ENCODE data around the gene FAM180A.

FAM180A gene

DNA sequence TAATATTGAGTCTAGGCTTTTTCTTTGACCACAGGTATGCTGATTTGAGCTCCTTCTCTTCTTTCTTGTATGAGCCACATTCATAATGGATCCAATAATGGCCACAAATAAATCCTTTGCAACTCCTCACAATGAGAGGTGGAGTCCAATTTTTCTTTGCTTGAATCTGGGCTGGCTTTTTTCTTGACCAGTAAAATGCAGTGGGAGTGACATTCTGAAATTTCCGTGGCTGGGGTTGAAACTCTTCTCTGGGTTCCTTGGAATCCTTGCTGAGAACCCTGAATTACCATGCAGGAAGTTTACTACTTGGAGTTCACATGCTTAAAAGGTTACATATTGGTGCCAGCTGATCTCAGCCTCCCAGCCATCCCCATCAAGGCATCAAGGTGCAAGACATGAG is 22.4 kb upstream of the FAM180A start:
- no peak for DNase-seq (ENCODE audit: low read depth)

GRCh38 chr7:135770139-135770710 is 21.6 kb upstream of the FAM180A start:
- no peak for DNase-seq (ENCODE audit: low read depth)

- DNase-seq (ENCODE audit: low read depth) = no peak
These were observed 20.6 kb upstream of the FAM180A start for GRCh38 chr7:135769005-135769802.

GRCh38 chr7:135768467-135768866 is 19.9 kb upstream of the FAM180A start:
- no peak for DNase-seq (ENCODE audit: low read depth)

DNA sequence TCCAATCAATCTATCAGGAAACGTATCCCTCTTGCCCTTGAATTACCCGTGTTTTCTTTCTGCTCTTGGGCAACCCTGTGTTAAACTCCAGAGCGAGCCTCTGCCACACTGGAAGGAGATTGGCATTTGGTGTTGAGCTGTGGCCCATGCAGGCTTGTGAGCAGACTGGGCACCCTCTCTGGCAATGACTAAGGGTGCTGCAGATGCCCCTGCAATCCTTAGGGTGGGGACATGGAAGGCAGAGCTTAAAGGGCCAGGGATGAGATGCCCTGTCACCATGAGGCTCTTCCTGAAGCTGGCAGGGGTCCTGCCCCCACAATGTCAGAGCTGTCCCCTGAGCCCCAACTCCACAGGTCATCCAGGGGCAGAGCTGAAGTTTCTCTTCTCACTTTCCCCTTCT is 19.5 kb upstream of the FAM180A start:
- no peak for DNase-seq (ENCODE audit: low read depth)

- no peak for DNase-seq (ENCODE audit: low read depth)
These were observed 14.6 kb upstream of the FAM180A start for GRCh38 chr7:135763261-135763660.

DNA sequence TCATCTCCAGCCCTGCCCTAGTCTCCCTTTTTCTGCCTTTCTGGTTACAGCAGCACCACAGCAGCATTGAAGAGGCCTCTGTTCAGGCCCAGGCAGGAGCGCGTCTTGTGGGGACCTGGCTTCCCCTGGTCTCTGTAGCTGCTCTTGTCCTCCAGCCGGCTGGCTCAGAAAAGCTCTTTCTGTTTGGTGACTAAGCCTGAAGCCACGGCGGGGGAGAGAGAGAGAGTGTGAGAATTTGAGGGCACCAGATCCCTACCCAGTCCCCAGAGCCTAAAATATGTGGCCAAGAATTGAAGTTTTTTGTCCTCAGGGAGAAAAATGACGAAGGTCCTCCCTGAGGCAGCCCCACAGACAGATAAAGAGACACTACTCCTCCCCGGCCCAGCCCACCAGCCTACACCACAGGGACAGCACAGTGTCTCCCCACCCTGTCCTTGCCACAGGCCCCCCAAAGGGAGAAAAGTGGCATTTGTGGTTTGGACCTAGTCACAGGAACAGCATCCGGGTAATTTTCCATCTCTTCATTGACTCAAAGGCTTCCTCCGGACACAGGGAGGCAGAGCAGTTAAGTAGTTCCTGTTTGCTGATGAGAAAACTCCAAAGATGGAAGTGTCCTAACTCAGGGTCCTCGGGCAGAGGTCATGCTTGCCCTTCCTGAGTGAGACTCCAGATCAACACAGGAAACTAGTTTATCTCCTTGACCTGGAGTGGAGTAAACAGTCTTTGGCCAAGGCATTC is 13.3 kb upstream of the FAM180A start:
- no peak for DNase-seq (ENCODE audit: low read depth)

GRCh38 chr7:135759532-135759931 is 10.9 kb upstream of the FAM180A start:
- DNase-seq (ENCODE audit: low read depth) = no peak

GRCh38 chr7:135758531-135758932 is 9.9 kb upstream of the FAM180A start:
- no peak for DNase-seq (ENCODE audit: low read depth)

GRCh38 chr7:135757719-135758411 is 9.3 kb upstream of the FAM180A start:
- no peak for DNase-seq (ENCODE audit: low read depth)

DNA sequence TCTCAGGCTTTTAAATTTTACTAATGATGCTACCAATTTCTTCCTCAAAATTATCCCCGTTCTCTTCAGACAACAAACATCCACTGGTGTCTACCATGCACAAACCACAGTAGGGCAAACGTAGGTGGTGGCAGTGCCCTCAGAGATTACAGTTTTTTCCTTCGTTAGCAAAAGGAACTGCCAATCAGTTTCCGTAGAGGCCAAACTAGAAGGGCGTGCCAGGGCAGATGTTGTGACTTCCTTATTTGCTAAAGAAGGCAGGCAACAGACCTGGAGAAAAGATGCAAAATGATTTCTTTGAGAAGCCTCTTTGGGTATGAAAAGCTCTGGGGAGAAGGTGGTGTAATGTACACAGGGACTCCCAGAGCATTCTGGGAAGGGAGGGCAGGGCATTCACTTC is 7.6 kb upstream of the FAM180A start:
- no peak for DNase-seq (ENCODE audit: low read depth)

- DNase-seq (ENCODE audit: low read depth) = no peak
These were observed 6.7 kb upstream of the FAM180A start for GRCh38 chr7:135755351-135755753.

GRCh38 chr7:135753616-135754413 is 5.2 kb upstream of the FAM180A start:
- no peak for DNase-seq (ENCODE audit: low read depth)

DNA sequence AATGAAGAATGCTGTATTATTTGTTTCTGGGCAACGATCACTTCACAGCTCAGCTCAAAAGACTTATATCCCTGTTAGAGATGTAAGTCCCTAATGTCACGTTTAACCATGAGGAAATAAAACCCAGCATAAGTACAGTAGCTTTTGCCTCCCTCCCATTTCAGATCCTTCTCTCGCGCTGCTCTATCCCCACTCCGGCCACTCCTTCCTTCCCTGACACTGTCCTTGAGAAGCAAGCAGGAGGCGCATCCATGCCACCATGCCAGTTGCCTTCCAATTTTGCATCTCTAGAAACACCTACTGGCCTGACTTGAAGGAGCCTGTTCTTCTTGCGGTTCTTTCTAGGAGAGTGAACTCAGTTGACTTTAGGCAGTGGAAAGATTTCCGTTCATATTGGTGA is 1.2 kb downstream of the FAM180A start:
- no peak for DNase-seq (ENCODE audit: low read depth)

GRCh38 chr7:135745703-135746312 is 2.8 kb downstream of the FAM180A start:
- no peak for DNase-seq (ENCODE audit: low read depth)

GRCh38 chr7:135744938-135745702 is 3.5 kb downstream of the FAM180A start:
- no peak for DNase-seq (ENCODE audit: low read depth)

- DNase-seq (ENCODE audit: low read depth) = no peak
These were observed 4.5 kb downstream of the FAM180A start for GRCh38 chr7:135743907-135744731.

DNA sequence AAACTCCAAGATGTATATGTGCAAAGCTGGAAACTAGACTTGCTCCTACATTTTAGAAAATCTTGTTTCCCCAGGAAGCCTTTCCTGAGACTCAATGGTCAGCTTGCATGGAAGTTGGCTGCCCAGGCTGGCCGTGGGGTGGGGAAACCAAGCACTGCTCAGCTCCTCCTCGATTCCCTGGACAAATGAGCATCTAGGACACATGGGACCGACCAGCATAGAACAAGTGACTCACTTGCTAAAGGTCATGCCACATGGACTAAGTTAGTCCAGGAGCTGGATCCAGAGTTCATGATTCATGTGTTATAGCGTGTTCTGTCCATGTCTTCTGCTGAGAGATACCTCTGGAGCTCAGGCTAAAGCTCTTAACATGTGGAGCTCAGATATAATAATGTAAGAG is 6.2 kb downstream of the FAM180A start:
- no peak for DNase-seq (ENCODE audit: low read depth)

GRCh38 chr7:135741905-135742304 is 6.7 kb downstream of the FAM180A start:
- DNase-seq (ENCODE audit: low read depth) = no peak

DNA sequence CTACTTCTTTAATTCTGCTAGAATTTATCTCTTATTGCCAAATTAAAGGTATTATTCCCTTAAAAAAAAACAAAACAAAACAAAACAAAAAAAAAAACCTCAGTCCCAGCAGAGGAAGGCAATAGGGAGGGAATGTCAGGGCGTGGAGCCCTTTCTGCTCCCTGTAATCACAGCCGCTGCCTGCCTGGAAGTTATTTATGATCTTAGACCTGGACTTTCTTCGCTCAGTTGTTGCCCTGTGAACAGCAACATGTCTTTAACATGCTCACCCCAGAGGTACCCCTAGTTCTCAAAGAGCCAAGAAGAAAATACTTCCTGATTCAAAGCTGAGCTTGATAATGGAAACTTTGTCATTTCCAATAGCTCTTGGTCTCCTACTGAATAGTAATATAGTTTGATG is 7.7 kb downstream of the FAM180A start:
- DNase-seq (ENCODE audit: low read depth) = no peak

Measured in activated T-cell treated with anti-CD3 and anti-CD28 coated beads for 24 hours (primary cell).